B cell (primary cell): ENCODE data around the gene OR51I2.

Source experiments
- CTCF ChIP-seq: fragments of 200-600 bp; IDR thresholded peaks from one replicate; pipeline ENCODE4 v1.8.0; 2022; ENCODE audit warnings: antibody characterized with exemption, mild to moderate bottlenecking
- EZH2 ChIP-seq: IDR thresholded peaks from 2 replicates; pipeline ENCODE4 v1.6.1; 2012; ENCODE audit warnings: borderline replicate concordance, low read depth, mild to moderate bottlenecking, moderate library complexity, low read length; ENCODE audit not compliant: insufficient read depth, poor library complexity, severe bottlenecking

GRCh38 chr11:5420993-5421392 lies 28.1 kb upstream of the OR51I2 start:
- no peak for TF ChIP-seq CTCF
- no peak for TF ChIP-seq EZH2
